Fibroblast of villous mesenchyme (primary cell): ENCODE data around the gene FRS3. TPM values are rescaled to one million over a fixed set of nuclear protein-coding genes. Genes with fewer than 3 reads are reported as not detected.

ENCODE experiments used
- DNase-seq: peaks from one replicate; pipeline ENCODE4 v3.0.0-alpha.2; 2010; ENCODE audit warnings: low read depth
- H3K4me3 ChIP-seq: 2 replicates; pipeline ENCODE4 v1.5.1; 2011; ENCODE audit warnings: low read depth, mild to moderate bottlenecking, low read length
- total RNA-seq: library from RNA; depleted of rRNA; stranded (reverse); fragments of >200 nt; gene quantifications from 2 replicates; pipeline ENCODE4 v1.2.3, GENCODE V29; 2012
- TF ChIP-seq, protein P1 (sequence below): IDR thresholded peaks from 2 replicates; pipeline ENCODE4 v1.5.1; 2012; ENCODE audit warnings: low read depth, mild to moderate bottlenecking, low read length; ENCODE audit not compliant: insufficient read depth

FRS3 gene
- total RNA-seq, 1 donor = 1.3 TPM

DNA sequence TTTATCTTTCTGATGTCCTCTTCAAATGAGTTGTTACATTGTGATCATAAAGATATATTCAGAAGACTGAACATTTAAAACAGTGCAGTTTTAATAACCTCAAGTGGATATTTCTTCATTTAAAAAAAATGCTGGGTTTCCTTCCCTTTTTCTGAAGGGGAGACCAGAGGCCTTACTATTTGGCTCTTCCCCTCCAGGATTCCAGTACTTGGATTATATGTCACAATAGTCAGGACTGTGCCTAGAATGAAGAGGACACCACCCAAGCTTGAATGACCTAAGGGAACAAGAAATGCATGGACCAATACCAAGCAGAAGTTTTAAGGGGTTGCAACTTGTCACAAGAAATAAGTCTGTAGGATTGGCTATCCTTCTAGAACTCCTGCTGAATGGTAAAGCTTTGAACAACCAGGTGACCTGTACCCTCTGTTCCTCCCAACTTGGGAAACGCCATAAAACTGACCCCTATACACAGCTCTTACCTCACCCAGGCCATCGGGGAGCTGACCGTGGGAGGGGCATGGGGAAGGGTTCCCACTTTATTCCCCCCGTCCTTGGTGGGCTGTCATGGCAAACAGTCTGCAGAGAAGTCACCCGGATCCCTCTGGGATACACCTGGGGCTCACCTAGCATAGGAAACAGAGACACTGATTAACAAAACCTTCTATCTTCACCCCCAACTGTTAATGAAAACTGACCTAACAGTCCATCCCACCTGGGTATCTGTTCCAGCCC is 2.0 kb downstream of the FRS3 start:
- DNase-seq = no peak
- TF ChIP-seq, protein P1, sequence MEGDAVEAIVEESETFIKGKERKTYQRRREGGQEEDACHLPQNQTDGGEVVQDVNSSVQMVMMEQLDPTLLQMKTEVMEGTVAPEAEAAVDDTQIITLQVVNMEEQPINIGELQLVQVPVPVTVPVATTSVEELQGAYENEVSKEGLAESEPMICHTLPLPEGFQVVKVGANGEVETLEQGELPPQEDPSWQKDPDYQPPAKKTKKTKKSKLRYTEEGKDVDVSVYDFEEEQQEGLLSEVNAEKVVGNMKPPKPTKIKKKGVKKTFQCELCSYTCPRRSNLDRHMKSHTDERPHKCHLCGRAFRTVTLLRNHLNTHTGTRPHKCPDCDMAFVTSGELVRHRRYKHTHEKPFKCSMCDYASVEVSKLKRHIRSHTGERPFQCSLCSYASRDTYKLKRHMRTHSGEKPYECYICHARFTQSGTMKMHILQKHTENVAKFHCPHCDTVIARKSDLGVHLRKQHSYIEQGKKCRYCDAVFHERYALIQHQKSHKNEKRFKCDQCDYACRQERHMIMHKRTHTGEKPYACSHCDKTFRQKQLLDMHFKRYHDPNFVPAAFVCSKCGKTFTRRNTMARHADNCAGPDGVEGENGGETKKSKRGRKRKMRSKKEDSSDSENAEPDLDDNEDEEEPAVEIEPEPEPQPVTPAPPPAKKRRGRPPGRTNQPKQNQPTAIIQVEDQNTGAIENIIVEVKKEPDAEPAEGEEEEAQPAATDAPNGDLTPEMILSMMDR = no peak
- no peak overlapping the region for H3K4me3 ChIP-seq

DNA sequence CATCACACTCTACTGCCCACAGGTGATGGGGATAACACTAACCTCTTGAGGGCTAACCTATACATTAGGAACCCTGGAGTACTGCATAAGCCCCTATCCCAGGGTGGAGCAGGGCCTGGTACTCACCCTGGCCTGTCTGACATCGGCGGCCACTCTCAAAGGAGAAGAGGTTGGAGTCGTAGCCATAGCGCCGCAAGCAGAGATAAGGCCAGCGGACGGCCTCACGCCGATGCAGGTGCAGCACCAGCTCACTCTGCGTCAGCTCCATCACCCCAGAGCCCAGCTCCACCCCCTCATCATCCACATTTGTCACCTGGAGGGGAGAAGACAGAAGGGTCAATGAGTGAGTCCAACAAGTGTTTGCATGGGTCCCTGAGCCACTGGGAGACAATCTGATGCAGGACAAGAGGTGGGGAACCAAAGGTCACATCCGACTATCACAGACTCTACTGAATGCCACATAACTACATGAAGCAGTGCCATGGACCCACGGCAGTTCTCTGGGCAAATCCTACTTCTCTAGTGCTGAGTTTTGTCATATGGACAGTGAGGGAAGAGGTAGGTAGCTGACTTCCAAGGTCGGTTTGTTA is 4.3 kb downstream of the FRS3 start:
- H3K4me3 ChIP-seq = no peak overlapping the region
- no peak for DNase-seq
- TF ChIP-seq, protein P1 = no peak

- H3K4me3 ChIP-seq = no peak overlapping the region
- no peak for DNase-seq
- TF ChIP-seq, protein P1 = no peak
Observed at GRCh38 chr6:41774841-41775240, 4.9 kb downstream of the FRS3 start.

GRCh38 chr6:41771058-41771983 is 8.4 kb downstream of the FRS3 start:
- no peak overlapping the region for H3K4me3 ChIP-seq
- TF ChIP-seq, protein P1 = no peak
- no peak for DNase-seq

GRCh38 chr6:41770381-41771057 is 9.2 kb downstream of the FRS3 start:
- TF ChIP-seq, protein P1 = no peak
- no peak overlapping the region for H3K4me3 ChIP-seq
- DNase-seq = no peak

GRCh38 chr6:41769376-41769775 is 10.3 kb downstream of the FRS3 start:
- TF ChIP-seq, protein P1 = no peak
- H3K4me3 ChIP-seq = no peak overlapping the region
- DNase-seq = no peak
